ENCODE measurements around the gene NCBP1. TPM values are rescaled to one million over a fixed set of nuclear protein-coding genes. Genes with fewer than 3 reads are reported as not detected.

NCBP1 gene
- total and polyA plus RNA-seq, 2 of the 4 experiments (the other 2 are of a cell fraction) = 17.8 to 46.4 TPM

GRCh38 chr9:97635026-97635425 is 1.4 kb downstream of the NCBP1 start:
- no peaks in the 10 kb centered on the region; the same call in 1 of the 2 replicates for H3K9me1 ChIP-seq (ENCODE audit: insufficient read depth, low read length)
- CTCF ChIA-PET = interaction anchor here (1.3 kb wide), 1 partner anchor 11 kb away, joined by 6 read pairs; no protein-coding TSS in a partner anchor
- H2AK5ac ChIP-seq (ENCODE audit: low read depth, low read length) = no peak overlapping the region
- H2BK5ac ChIP-seq (ENCODE audit: low read depth, low read length, poor library complexity, severe bottlenecking) = peak overlapping the region; percentile 0
- intact Hi-C loops (cut with micrococcal nuclease) (no loop called here), dilution Hi-C loops (cut with HindIII; ENCODE audit: low sequenced_read_pairs, unreplicated experiment) (no loop called here), in situ Hi-C loops (cut with MboI; ENCODE audit: low sequenced_read_pairs) (no loop called here)
- TF ChIP-seq ELK1 (IDR thresholded peaks at IDR 0.05; ENCODE audit: borderline replicate concordance, low read depth, low read length) (no peak), CHD1 (IDR thresholded peaks at IDR 0.05; ENCODE audit: low read depth, low read length) (no peak), RCOR1 (IDR thresholded peaks at IDR 0.05; ENCODE audit: insufficient replicate concordance, low read length) (no peak), RFX5 (IDR thresholded peaks at IDR 0.05; ENCODE audit: low read depth, low read length) (no peak), USF2 (IDR thresholded peaks at IDR 0.05; ENCODE audit: low read depth, low read length) (no peak), BHLHE40 (IDR thresholded peaks at IDR 0.05; ENCODE audit: low read depth, low read length) (no peak), MXI1 (IDR thresholded peaks at IDR 0.05; ENCODE audit: borderline replicate concordance, low read depth, low read length) (no peak), MAFK (IDR thresholded peaks at IDR 0.05; ENCODE audit: low read depth, low read length) (no peak), CEBPB (IDR thresholded peaks at IDR 0.05; ENCODE audit: low read depth, low read length) (no peak), SMC3 (IDR thresholded peaks at IDR 0.05; ENCODE audit: low read depth, low read length) (no peak), FOS (IDR thresholded peaks at IDR 0.05; ENCODE audit: low read depth, low read length) (no peak), RAD21 (IDR thresholded peaks at IDR 0.05; ENCODE audit: low read length) (no peak), NFE2L2 (IDR thresholded peaks at IDR 0.05; ENCODE audit: low read depth, low read length) (no peak), POLR2A (IDR thresholded peaks at IDR 0.05; ENCODE audit: low read depth, low read length) (no peak), MAZ (IDR thresholded peaks at IDR 0.05; ENCODE audit: borderline replicate concordance, low read depth, low read length) (no peak)
- peaks cover 7% of the 10 kb centered on the region for H3K4me1 ChIP-seq (ENCODE audit: control insufficient read depth, insufficient read depth, low read length)
- H2AK9ac ChIP-seq (replicated peaks; ENCODE audit: low read depth, low read length, poor library complexity) = no peak overlapping the region
- no peak overlapping the region for H3K56ac ChIP-seq (ENCODE audit: extremely low read depth, insufficient read depth, low read length)
- peak overlapping the region; percentile 99 for H3K4me2 ChIP-seq (ENCODE audit: low read depth, low read length)
- H4K5ac ChIP-seq (ENCODE audit: low read depth, low read length) = no peak overlapping the region
- ATAC-seq (ENCODE audit: low read depth) (no peak), DNase-seq (no peak)
- no peaks in the 10 kb centered on the region for H3K27me3 ChIP-seq (ENCODE audit: control insufficient read depth, insufficient read depth, low read length)
- WGBS, 2 experiments (ENCODE audit: extremely low coverage in 2 of 2, insufficient read length in 1 of 2) = 88% methylated on average over 3 of the region's 7 CpGs; no CpG with 5 or more reads in 1 of the 2 experiments
- no peak overlapping the region for H3K14ac ChIP-seq (replicated peaks; ENCODE audit: low read depth, low read length)
- no peak overlapping the region for H2AFZ ChIP-seq (replicated peaks; ENCODE audit: low read length, poor library complexity)
- no peaks in the 10 kb centered on the region for H3K9me3 ChIP-seq (ENCODE audit: control insufficient read depth, insufficient read depth, low read length)
- H3K23ac ChIP-seq (ENCODE audit: low read depth, low read length) = 0 out of 2 replicates have a peak overlapping the region, but pooled peaks have one; percentile 37
- H3K36me3 ChIP-seq (ENCODE audit: control insufficient read depth, insufficient read depth, low read length) = no peaks in the 10 kb centered on the region
- no peak overlapping the region for H2BK15ac ChIP-seq (ENCODE audit: low read depth, low read length)
- H4K20me1 ChIP-seq (ENCODE audit: insufficient read depth, low read length) = peaks cover 43% of the 10 kb centered on the region
- no peak overlapping the region for H2BK120ac ChIP-seq (ENCODE audit: low read depth, low read length)
- H3K4me3 ChIP-seq (ENCODE audit: insufficient read depth, low read depth, low read length) = no peak overlapping the region
- no peak overlapping the region for H4K91ac ChIP-seq (ENCODE audit: insufficient read depth, low read depth, low read length)
- H3K4ac ChIP-seq (ENCODE audit: low read depth, low read length) = no peak overlapping the region
- H4K8ac ChIP-seq (ENCODE audit: low read depth in 2 of 2, low read length in 2 of 2) = no peak overlapping the region
- POLR2A ChIA-PET (ENCODE audit: unreplicated experiment) = no interaction called here
- BruUV-seq (replicated peaks) = TSS peak; percentile 58
- H3K27ac ChIP-seq (ENCODE audit: insufficient read depth, low read length) = no peak overlapping the region
- no peak overlapping the region for H2BK20ac ChIP-seq (ENCODE audit: low read depth, low read length)
- no peak overlapping the region for H3K18ac ChIP-seq (ENCODE audit: low read depth, low read length)
- H3K79me1 ChIP-seq (ENCODE audit: low read depth in 1 of 2, low read length in 2 of 2) = peaks cover 12 to 48% of the 10 kb centered on the region in 2 experiments
- peak overlapping the region; percentile 93; the same call in 1 of the 2 replicates for H3K9ac ChIP-seq (ENCODE audit: low read depth, low read length)
